ENCODE results near the gene TAGLN.

The TAGLN gene

GRCh38 chr11:117199053-117199915 lies at the start of gene TAGLN:
Gene TAGLN, plus strand, starts transcription at chr11:117199370. Its CDS starts 3,644 bp downstream, at chr11:117203014.
- DNase-seq (ENCODE audit: insufficient read length, low spot score) (no peak), FAIRE-seq (no peak)

- FAIRE-seq (no peak), DNase-seq (ENCODE audit: insufficient read length, low spot score) (no peak)
Measured at GRCh38 chr11:117152066-117152465, 47.1 kb upstream of the TAGLN start.

- DNase-seq (ENCODE audit: insufficient read length, low spot score) (no peak), FAIRE-seq (no peak)
Measured at GRCh38 chr11:117154468-117154867, 44.7 kb upstream of the TAGLN start.

GRCh38 chr11:117157507-117157906 lies 41.7 kb upstream of the TAGLN start:
- FAIRE-seq: no peak

DNA sequence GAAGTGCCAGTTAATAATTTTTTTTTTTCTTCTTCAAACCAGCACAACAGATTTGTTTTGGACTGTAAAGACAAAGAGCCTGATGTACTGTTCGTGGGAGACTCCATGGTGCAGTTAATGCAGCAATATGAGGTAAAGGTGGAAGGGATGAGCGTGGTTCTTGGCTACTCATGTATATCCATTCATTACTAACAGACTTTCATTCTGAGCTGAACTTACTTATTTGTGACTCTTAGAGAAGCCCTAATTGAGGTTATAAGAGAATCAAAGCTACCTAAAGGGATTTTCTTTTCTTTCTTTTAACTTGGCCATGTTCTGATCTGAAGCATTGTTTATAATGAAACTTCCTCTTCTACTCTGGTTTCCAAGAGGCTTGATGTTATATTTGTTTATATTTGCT lies 39.3 kb upstream of the TAGLN start:
- peak; percentile 47 for FAIRE-seq
- no peak for DNase-seq (ENCODE audit: insufficient read length, low spot score)

More at GRCh38 chr11:117157507-117157906, 41.7 kb upstream of the TAGLN start:
- DNase-seq (ENCODE audit: insufficient read length, low spot score): no peak

DNA sequence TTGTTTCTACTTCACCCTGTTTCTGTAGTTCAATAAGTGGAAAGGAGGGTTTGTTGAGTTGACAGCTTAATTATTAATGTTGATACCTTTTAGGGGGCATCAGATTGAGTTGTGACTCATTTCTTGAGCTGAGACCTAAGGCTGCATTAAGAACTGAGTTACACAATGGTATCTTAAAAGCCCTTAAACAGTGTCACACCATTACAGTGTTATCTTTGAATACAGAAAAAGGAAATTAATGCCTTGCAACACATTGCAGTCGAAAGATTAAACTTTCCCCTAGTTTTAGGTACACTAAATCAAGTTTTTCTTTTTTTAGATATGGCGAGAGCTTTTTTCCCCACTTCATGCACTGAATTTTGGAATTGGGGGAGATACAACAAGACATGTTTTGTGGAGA lies 38.3 kb upstream of the TAGLN start:
- DNase-seq (ENCODE audit: insufficient read length, low spot score) (no peak), FAIRE-seq (peak; percentile 31)

GRCh38 chr11:117166491-117166890 lies 32.7 kb upstream of the TAGLN start:
- DNase-seq (ENCODE audit: insufficient read length, low spot score) (no peak), FAIRE-seq (no peak)

GRCh38 chr11:117169736-117170135 lies 29.4 kb upstream of the TAGLN start:
- FAIRE-seq: no peak
- no peak for DNase-seq (ENCODE audit: insufficient read length, low spot score)

DNA sequence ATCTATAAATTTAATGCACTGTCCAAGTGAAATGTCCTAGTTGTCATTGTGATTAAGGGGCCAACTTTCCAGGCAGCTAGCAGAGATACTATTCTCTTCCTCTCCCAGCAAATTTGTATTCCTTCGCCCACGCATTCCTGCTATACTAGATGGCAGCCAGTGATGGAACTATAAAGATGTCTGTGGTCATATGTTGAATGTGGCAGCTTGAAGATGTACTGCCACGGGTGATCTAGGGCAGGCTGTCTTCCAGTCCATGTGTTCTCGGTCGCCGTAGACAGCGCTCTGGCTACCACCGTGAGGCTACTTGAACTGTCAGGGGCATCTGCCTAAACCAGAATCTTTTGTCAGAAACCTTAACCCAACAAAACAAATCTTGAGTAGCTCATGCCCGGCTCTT lies 29.0 kb upstream of the TAGLN start:
- FAIRE-seq (no peak), DNase-seq (ENCODE audit: insufficient read length, low spot score) (no peak)

GRCh38 chr11:117171007-117171403 lies 28.2 kb upstream of the TAGLN start:
- DNase-seq (ENCODE audit: insufficient read length, low spot score): no peak

DNA sequence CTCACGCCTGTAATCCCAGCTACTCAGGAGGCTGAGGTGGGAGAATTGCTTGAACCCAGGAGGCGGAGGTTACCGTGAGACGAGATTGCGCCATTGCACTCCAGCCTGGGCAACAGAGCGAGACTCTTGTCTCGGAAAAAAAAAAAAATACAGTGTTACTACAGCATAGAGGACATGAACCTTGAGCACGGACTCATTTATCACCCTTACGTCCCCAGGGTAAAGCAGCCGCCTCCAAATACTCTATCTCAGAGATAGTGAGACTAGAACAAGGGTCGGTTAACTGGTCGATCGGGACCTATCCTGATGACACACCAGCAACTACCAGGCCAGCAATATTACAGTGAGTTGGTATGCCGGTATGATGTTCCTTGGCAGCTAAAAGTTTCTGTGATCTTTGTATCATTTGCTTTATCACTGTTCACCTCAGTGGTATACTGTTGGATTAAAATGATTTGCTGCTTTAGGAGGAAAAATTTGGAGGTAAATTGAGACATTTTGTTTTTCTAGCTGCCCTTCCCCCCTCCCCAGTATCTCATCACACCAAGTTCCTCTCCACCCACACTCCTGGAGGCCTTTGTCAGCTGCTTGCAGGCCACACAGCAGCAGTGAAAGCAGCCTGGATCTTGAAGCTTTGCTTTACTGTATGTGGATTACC lies 27.6 kb upstream of the TAGLN start:
- DNase-seq (ENCODE audit: insufficient read length, low spot score) (no peak), FAIRE-seq (no peak)

More at GRCh38 chr11:117171007-117171403, 28.2 kb upstream of the TAGLN start:
- no peak for FAIRE-seq

- DNase-seq (ENCODE audit: insufficient read length, low spot score) (no peak), FAIRE-seq (no peak)
Measured at GRCh38 chr11:117172724-117173421, 26.3 kb upstream of the TAGLN start.

GRCh38 chr11:117175104-117175503 lies 24.1 kb upstream of the TAGLN start:
- DNase-seq (ENCODE audit: insufficient read length, low spot score): no peak
- FAIRE-seq: no peak

DNA sequence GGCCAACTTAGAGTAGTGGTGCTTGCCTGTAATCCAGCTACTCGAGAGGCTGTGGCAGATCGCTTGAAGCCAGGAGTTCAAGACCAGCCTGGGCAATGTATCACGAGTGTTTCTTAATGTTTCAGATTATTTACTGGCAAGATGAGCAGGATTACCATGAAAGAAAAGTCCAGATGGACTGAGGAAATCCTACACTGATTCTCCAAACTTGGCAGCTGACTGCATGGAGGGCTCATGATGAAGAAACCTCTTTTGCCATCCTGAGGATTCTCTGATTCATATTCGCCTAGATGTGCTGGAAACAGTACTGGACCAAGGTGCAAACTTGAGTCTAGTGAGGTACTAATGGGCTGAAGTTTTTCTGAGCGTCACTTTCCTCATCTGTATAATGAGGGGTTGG lies 23.4 kb upstream of the TAGLN start:
- DNase-seq (ENCODE audit: insufficient read length, low spot score) (no peak), FAIRE-seq (no peak)

- FAIRE-seq (no peak), DNase-seq (ENCODE audit: insufficient read length, low spot score) (no peak)
Measured at GRCh38 chr11:117176186-117176585, 23.0 kb upstream of the TAGLN start.

- DNase-seq (ENCODE audit: insufficient read length, low spot score): no peak
- FAIRE-seq: no peak
Measured at GRCh38 chr11:117177534-117178209, 21.5 kb upstream of the TAGLN start.

DNA sequence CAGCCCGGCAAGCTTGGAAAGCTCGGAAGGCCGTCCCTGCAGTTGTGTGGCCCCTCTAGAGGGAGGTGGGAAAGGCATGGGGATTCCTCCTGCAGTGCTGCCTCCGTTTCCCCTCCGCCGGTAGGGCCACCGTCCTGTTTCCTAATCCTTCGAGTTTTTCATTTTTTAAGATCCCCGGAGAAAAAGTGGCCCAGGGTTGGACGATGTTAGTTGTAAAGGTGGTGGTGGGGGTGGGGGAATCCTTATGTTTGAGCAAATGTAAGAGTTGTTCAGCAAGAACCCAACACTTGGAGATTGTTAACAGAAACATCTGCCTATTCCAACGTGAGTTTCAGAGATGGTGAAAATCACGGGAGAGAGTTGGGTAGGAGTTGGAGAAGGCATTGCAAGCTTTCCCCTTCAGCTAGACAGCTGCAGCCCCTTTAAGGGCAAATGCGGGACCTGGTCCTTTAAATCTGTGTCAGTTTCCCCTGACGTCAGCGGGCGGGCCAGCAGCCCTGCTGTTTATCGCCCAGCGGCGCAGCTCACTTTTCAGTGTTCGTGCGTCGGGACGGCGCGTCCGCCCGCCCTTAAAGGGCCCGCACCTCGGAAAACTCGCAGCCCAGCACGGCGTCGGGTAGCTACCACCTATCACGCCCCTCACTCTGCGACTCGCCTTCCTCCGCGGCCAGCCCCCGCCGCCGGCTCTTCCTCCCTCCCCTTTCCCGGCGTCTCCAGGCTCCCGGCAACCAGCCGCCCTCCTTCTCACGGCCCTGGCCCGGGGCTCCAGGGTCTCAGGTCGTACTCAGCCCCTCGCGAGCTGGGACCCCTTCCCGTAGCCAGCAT lies 20.7 kb upstream of the TAGLN start, which contains the start of gene SIDT2:
Gene SIDT2 (plus strand): TSS at position 534 of the 825 bp plus-strand sequence. CDS start 521 bp downstream, outside the sequence.
- FAIRE-seq: peak; percentile 98

DNA sequence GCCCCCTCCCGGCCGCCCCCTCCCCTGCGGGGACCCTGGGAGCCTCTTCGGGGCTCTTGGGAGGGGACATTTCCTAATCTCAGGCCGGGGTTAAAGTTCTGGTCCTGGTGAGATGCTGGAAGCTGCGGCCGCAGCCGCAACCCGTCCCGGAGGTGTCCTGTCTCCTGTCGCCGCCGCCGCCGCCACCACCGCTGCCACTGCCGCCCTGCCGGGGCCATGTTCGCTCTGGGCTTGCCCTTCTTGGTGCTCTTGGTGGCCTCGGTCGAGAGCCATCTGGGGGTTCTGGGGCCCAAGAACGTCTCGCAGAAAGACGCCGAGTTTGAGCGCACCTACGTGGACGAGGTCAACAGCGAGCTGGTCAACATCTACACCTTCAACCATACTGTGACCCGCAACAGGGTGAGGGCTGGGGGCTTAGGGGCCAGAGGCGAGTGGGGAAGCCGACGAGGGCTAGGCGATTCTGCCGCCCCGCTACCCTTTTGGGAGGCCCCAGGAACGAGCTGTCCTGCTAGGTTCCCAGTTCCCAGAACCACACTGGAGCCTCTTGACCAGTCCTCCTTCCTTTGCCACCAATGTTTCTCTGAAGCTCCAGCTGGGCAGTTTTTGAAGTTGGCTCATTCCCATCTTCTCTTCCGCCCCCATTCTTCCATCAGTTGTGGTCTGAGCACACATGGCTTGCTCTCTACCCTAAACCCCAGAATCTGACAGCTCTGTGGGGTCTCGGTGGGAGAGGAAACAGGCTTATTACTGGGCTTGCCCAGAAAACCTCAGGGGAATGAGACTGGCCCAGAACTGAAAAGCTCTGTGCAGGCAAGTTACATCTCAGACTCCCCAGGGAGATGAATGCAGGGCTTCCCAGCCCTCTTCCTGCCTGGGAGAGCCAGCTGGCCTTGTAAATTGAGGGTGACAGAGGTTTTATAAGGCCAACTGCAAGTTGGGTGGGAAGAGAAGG lies 19.8 kb upstream of the TAGLN start:
- FAIRE-seq (peak; percentile 97), DNase-seq (ENCODE audit: insufficient read length, low spot score) (no peak)

More for the DNA sequence above, 20.7 kb upstream of the TAGLN start, which contains the start of gene SIDT2:
- peak; percentile 82 for DNase-seq (ENCODE audit: insufficient read length, low spot score)

DNA sequence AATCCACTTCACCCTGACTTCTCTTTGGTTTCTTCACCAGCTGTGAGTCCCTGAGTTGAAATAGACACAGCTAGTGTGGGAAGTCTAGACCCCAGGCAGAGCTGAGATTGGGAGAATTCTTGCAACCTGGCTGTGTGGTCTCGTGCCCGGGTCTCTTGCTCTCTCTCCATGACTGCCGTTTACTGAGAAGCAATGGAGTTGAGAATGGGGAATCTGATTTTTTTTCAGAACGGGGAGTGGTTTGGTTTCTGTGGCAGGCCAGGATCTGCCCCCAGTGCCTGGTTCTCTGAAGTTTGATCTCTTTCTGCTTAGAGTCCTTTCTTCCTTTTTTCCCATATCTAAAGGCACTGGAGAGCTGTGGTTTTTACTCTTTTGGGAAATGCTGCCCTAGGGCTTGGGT lies 19.1 kb upstream of the TAGLN start:
- no peak for FAIRE-seq
- DNase-seq (ENCODE audit: insufficient read length, low spot score): no peak

Data from GM19239 (cell line).